Measurements from ENCODE around the gene ABCC2. TPM values are rescaled to one million over a fixed set of nuclear protein-coding genes. Genes with fewer than 3 reads are reported as not detected.

ABCC2 gene
- total and polyA plus RNA-seq, 2 experiments from 2014 or later, result 0.45 to 2.4 TPM

DNA sequence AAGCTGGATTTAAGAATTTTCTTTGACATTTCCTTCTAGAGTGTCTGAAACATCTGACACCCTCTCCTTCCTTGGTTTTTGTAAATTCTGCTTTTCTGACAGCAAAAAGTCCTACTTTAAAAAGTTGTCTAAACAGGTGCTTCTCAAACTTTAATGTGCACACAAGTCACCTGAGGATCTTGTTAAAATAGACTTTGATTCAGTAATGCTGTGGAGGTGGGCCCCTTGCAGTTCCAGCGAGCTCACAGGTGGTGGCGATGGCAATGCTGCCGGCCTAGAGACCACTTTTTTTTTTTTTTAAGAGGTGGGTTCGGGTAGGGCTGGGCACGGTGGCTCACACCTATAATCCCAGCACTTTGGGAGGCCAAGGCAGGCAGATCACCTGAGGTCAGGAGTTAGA is 77.1 kb downstream of the ABCC2 start:
- Histone ChIP-seq H3F3A (replicated peaks; ENCODE audit: low read depth) (no peaks in the 10 kb centered on the region), H3K36me3 (ENCODE audit: insufficient read depth) (no peaks in the 10 kb centered on the region), H3K27ac (ENCODE audit: low read depth) (no peak overlapping the region), H3K79me2 (replicated peaks; ENCODE audit: insufficient read depth) (no peaks in the 10 kb centered on the region), H3K4me1 (ENCODE audit: insufficient read depth) (peaks cover 4% of the 10 kb centered on the region; the same call in 1 of the 2 replicates), H3K4me3 (no peak overlapping the region), H3K4me2 (no peak overlapping the region), H4K20me1 (replicated peaks; ENCODE audit: insufficient read depth) (no peaks in the 10 kb centered on the region), H3K9me2 (ENCODE audit: insufficient read depth) (peaks cover 5% of the 10 kb centered on the region), H2AFZ (peak overlapping the region; percentile 14; the same call in 1 of the 2 replicates), H3K27me3 (ENCODE audit: insufficient read depth) (no peaks in the 10 kb centered on the region)
- ATAC-seq (peak; percentile 98), DNase-seq (ENCODE audit: low spot score) (peak; percentile 79)
- no peak for TF ChIP-seq STAT1 (IDR thresholded peaks at IDR 0.05; ENCODE audit: unreplicated experiment)
- TF ChIP-seq NANOG (IDR thresholded peaks at IDR 0.05; ENCODE audit: borderline replicate concordance), result no peak
- TF ChIP-seq POLR2AphosphoS5 (IDR thresholded peaks at IDR 0.05; ENCODE audit: low read depth), result no peak
- TF ChIP-seq, protein P1, sequence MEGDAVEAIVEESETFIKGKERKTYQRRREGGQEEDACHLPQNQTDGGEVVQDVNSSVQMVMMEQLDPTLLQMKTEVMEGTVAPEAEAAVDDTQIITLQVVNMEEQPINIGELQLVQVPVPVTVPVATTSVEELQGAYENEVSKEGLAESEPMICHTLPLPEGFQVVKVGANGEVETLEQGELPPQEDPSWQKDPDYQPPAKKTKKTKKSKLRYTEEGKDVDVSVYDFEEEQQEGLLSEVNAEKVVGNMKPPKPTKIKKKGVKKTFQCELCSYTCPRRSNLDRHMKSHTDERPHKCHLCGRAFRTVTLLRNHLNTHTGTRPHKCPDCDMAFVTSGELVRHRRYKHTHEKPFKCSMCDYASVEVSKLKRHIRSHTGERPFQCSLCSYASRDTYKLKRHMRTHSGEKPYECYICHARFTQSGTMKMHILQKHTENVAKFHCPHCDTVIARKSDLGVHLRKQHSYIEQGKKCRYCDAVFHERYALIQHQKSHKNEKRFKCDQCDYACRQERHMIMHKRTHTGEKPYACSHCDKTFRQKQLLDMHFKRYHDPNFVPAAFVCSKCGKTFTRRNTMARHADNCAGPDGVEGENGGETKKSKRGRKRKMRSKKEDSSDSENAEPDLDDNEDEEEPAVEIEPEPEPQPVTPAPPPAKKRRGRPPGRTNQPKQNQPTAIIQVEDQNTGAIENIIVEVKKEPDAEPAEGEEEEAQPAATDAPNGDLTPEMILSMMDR (conservative IDR thresholded peaks at IDR 0.05; ENCODE audit: low read depth in 2 of 2), result peak; percentile 62 to 64
- Mint-ChIP-seq H3K9me3 (no peaks in the 10 kb centered on the region), H3K4me3 (no peak overlapping the region), H3K27me3 (ENCODE audit: insufficient read depth, low read depth, poor library complexity) (peaks cover 4% of the 10 kb centered on the region), H3K27ac (no peak overlapping the region), H3K4me1 (peaks cover 18% of the 10 kb centered on the region), H3K36me3 (ENCODE audit: low read depth) (no peaks in the 10 kb centered on the region; the same call in 2 of the 3 replicates)

DNA sequence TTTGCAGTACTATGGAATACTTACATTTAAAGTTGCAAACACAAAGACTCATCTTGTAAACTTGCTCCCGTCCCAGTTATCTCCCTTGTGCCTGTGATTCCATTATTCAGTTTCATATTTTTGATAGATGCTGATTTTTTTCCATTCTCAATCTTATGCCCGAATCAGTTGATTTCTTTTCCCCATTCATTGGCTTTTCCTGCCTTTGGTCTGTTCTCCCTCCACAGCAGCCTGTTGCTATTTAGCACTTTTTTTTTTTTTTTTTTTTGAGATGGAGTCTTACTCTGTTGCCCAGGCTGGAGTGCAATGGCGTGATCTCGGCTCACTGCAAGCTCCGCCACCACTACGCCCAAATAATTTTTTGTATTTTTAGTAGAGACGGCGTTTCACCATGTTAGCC is 78.0 kb downstream of the ABCC2 start:
- Histone ChIP-seq H3K4me1 (ENCODE audit: insufficient read depth) (peaks cover 4% of the 10 kb centered on the region; the same call in 1 of the 2 replicates), H4K20me1 (replicated peaks; ENCODE audit: insufficient read depth) (no peaks in the 10 kb centered on the region), H3K27ac (ENCODE audit: low read depth) (no peak overlapping the region), H3K27me3 (ENCODE audit: insufficient read depth) (no peaks in the 10 kb centered on the region), H2AFZ (no peak overlapping the region), H3K4me2 (no peak overlapping the region), H3K36me3 (ENCODE audit: insufficient read depth) (no peaks in the 10 kb centered on the region), H3K79me2 (replicated peaks; ENCODE audit: insufficient read depth) (no peaks in the 10 kb centered on the region), H3F3A (replicated peaks; ENCODE audit: low read depth) (no peaks in the 10 kb centered on the region), H3K4me3 (no peak overlapping the region), H3K9me2 (ENCODE audit: insufficient read depth) (peaks cover 5% of the 10 kb centered on the region)
- DNase-seq (ENCODE audit: low spot score) (no peak), ATAC-seq (no peak)
- Mint-ChIP-seq H3K27ac (no peak overlapping the region), H3K27me3 (ENCODE audit: insufficient read depth, low read depth, poor library complexity) (peaks cover 2% of the 10 kb centered on the region), H3K9me3 (0 out of 3 replicates have a peak, but pooled peaks cover 3% of the 10 kb centered on the region), H3K4me3 (no peak overlapping the region), H3K4me1 (peaks cover 12% of the 10 kb centered on the region), H3K36me3 (ENCODE audit: low read depth) (no peaks in the 10 kb centered on the region; the same call in 2 of the 3 replicates)
- TF ChIP-seq POLR2AphosphoS5 (IDR thresholded peaks at IDR 0.05; ENCODE audit: low read depth), result no peak
- no peak for TF ChIP-seq CREB1 (CRISPR knock-in tag; IDR thresholded peaks at IDR 0.05; ENCODE audit: low read depth)
- no peak for TF ChIP-seq STAT1 (IDR thresholded peaks at IDR 0.05; ENCODE audit: unreplicated experiment)
- no peak for TF ChIP-seq JUNB (IDR thresholded peaks at IDR 0.05; ENCODE audit: unreplicated experiment)
- TF ChIP-seq, protein P2, sequence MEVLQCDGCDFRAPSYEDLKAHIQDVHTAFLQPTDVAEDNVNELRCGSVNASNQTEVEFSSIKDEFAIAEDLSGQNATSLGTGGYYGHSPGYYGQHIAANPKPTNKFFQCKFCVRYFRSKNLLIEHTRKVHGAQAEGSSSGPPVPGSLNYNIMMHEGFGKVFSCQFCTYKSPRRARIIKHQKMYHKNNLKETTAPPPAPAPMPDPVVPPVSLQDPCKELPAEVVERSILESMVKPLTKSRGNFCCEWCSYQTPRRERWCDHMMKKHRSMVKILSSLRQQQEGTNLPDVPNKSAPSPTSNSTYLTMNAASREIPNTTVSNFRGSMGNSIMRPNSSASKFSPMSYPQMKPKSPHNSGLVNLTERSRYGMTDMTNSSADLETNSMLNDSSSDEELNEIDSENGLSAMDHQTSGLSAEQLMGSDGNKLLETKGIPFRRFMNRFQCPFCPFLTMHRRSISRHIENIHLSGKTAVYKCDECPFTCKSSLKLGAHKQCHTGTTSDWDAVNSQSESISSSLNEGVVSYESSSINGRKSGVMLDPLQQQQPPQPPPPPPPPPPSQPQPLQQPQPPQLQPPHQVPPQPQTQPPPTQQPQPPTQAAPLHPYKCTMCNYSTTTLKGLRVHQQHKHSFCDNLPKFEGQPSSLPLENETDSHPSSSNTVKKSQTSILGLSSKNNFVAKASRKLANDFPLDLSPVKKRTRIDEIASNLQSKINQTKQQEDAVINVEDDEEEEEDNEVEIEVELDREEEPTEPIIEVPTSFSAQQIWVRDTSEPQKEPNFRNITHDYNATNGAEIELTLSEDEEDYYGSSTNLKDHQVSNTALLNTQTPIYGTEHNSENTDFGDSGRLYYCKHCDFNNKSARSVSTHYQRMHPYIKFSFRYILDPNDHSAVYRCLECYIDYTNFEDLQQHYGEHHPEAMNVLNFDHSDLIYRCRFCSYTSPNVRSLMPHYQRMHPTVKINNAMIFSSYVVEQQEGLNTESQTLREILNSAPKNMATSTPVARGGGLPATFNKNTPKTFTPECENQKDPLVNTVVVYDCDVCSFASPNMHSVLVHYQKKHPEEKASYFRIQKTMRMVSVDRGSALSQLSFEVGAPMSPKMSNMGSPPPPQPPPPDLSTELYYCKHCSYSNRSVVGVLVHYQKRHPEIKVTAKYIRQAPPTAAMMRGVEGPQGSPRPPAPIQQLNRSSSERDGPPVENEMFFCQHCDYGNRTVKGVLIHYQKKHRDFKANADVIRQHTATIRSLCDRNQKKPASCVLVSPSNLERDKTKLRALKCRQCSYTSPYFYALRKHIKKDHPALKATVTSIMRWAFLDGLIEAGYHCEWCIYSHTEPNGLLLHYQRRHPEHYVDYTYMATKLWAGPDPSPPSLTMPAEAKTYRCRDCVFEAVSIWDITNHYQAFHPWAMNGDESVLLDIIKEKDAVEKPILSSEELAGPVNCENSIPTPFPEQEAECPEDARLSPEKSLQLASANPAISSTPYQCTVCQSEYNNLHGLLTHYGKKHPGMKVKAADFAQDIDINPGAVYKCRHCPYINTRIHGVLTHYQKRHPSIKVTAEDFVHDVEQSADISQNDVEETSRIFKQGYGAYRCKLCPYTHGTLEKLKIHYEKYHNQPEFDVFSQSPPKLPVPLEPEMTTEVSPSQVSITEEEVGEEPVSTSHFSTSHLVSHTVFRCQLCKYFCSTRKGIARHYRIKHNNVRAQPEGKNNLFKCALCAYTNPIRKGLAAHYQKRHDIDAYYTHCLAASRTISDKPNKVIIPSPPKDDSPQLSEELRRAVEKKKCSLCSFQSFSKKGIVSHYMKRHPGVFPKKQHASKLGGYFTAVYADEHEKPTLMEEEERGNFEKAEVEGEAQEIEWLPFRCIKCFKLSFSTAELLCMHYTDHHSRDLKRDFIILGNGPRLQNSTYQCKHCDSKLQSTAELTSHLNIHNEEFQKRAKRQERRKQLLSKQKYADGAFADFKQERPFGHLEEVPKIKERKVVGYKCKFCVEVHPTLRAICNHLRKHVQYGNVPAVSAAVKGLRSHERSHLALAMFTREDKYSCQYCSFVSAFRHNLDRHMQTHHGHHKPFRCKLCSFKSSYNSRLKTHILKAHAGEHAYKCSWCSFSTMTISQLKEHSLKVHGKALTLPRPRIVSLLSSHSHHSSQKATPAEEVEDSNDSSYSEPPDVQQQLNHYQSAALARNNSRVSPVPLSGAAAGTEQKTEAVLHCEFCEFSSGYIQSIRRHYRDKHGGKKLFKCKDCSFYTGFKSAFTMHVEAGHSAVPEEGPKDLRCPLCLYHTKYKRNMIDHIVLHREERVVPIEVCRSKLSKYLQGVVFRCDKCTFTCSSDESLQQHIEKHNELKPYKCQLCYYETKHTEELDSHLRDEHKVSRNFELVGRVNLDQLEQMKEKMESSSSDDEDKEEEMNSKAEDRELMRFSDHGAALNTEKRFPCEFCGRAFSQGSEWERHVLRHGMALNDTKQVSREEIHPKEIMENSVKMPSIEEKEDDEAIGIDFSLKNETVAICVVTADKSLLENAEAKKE (CRISPR knock-in tag; IDR thresholded peaks at IDR 0.05), result no peak
- TF ChIP-seq, protein P3, sequence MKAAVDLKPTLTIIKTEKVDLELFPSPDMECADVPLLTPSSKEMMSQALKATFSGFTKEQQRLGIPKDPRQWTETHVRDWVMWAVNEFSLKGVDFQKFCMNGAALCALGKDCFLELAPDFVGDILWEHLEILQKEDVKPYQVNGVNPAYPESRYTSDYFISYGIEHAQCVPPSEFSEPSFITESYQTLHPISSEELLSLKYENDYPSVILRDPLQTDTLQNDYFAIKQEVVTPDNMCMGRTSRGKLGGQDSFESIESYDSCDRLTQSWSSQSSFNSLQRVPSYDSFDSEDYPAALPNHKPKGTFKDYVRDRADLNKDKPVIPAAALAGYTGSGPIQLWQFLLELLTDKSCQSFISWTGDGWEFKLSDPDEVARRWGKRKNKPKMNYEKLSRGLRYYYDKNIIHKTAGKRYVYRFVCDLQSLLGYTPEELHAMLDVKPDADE (IDR thresholded peaks at IDR 0.05), result no peak
- no peak for TF ChIP-seq REST (IDR thresholded peaks at IDR 0.05; ENCODE audit: unreplicated experiment)
- no peak for TF ChIP-seq NANOG (IDR thresholded peaks at IDR 0.05; ENCODE audit: borderline replicate concordance)

All from GM23338 (cell line).